CD4-positive, CD25-positive, alpha-beta regulatory T cell (primary cell): ENCODE measurements around the gene PHF19. TPM values are rescaled to one million over a fixed set of nuclear protein-coding genes. Genes with fewer than 3 reads are reported as not detected.

Source experiments
- ATAC-seq, 2 donors: fragments of 150-1000 bp; cut with Tn5 transposase; one replicate each; pipeline ENCODE4 v1.10.0; 2021; ENCODE audit warnings: low read depth in 2 of 2, moderate number of reproducible peaks in 2 of 2, moderate library complexity in 1 of 2
- DNase-seq, 3 donors: peaks; one replicate each; pipeline versions ENCODE4 v3.0.0 to v3.0.0-alpha.2; 2012 to 2022; ENCODE audit warnings: mixed read lengths in 1 of 3
- H3K27ac ChIP-seq: one replicate; pipeline ENCODE4 v1.7.0; 2013; ENCODE audit warnings: mild to moderate bottlenecking, low read length; ENCODE audit not compliant: insufficient read depth, poor library complexity, severe bottlenecking
- H3K27me3 ChIP-seq: one replicate; pipeline ENCODE4 v1.7.0; 2013; ENCODE audit warnings: low read length; ENCODE audit not compliant: control insufficient read depth, insufficient read depth
- H3K36me3 ChIP-seq: one replicate; pipeline ENCODE4 v1.7.0; 2013; ENCODE audit warnings: mild to moderate bottlenecking, low read length, moderate library complexity; ENCODE audit not compliant: control insufficient read depth, insufficient read depth
- H3K4me1 ChIP-seq: 2 replicates; pipeline ENCODE4 v1.7.0; 2013; ENCODE audit warnings: mild to moderate bottlenecking, low read length; ENCODE audit not compliant: insufficient read depth, control insufficient read depth, poor library complexity, severe bottlenecking
- H3K4me3 ChIP-seq: one replicate; pipeline ENCODE4 v1.7.0; 2013; ENCODE audit warnings: low read depth, mild to moderate bottlenecking, low read length, moderate library complexity
- H3K9me3 ChIP-seq, 2 experiments: 1 replicate in 1 of 2; 2 replicates in 1 of 2; pipeline ENCODE4 v1.7.0; 2013; ENCODE audit warnings: low read length in 2 of 2, mild to moderate bottlenecking in 1 of 2, moderate library complexity in 1 of 2; ENCODE audit not compliant: control insufficient read depth in 2 of 2
- H3K27ac Mint-ChIP-seq, 3 donors: one replicate each; pipeline ENCODE4 v1.8.0; 2020 to 2022; ENCODE audit warnings: mild to moderate bottlenecking in 3 of 3, mixed read lengths in 3 of 3, moderate library complexity in 2 of 3
- H3K27me3 Mint-ChIP-seq: one replicate; pipeline ENCODE4 v1.8.0; 2022; ENCODE audit warnings: mild to moderate bottlenecking, mixed read lengths
- H3K36me3 Mint-ChIP-seq: one replicate; pipeline ENCODE4 v1.8.0; 2020; ENCODE audit warnings: mixed read lengths
- H3K4me1 Mint-ChIP-seq, 4 donors: one replicate each; pipeline ENCODE4 v1.8.0; 2020 to 2022; ENCODE audit warnings: mixed read lengths in 4 of 4, mild to moderate bottlenecking in 1 of 4
- H3K4me3 Mint-ChIP-seq, 4 donors: one replicate each; pipeline ENCODE4 v1.8.0; 2020 to 2022; ENCODE audit warnings: mild to moderate bottlenecking in 4 of 4, mixed read lengths in 4 of 4, moderate library complexity in 3 of 4
- H3K9me3 Mint-ChIP-seq, 7 donors: one replicate each; pipeline ENCODE4 v1.8.0; 2020 to 2022; ENCODE audit warnings: mixed read lengths in 7 of 7, mild to moderate bottlenecking in 3 of 7, moderate library complexity in 2 of 7
- polyA plus RNA-seq, 4 donors: library from polyadenylated mRNA; unstranded; fragments of 300-500 nt; fragmentation: Illumina TruSeq; gene quantifications; one replicate each; pipeline ENCODE4 v1.2.3, GENCODE V29; 2021
- total RNA-seq: library from RNA; stranded (reverse); gene quantifications from one replicate; pipeline ENCODE4 v1.2.3, GENCODE V29; 2022

The PHF19 gene
- total and polyA plus RNA-seq, 5 donors from 2014 or later = 21.4 to 149 (median 40.0) TPM

GRCh38 chr9:120892748-120893610 lies 16.0 kb upstream of the PHF19 start:
- H3K36me3 ChIP-seq = no peaks in the 10 kb centered on the region
- peak overlapping the region; percentile 94 to 100 (median 100) for H3K27ac Mint-ChIP-seq
- DNase-seq (peak; percentile 65 to 93 (median 81)), ATAC-seq (peak; percentile 74 to 81)
- peaks cover 89% of the 10 kb centered on the region for H3K4me1 ChIP-seq
- H3K27me3 Mint-ChIP-seq = no peaks in the 10 kb centered on the region
- H3K9me3 ChIP-seq = no peaks in the 10 kb centered on the region
- H3K4me1 Mint-ChIP-seq = peaks cover 12 to 92% (median 62%) of the 10 kb centered on the region in 4 donors
- H3K9me3 Mint-ChIP-seq = no peaks in the 10 kb centered on the region
- H3K36me3 Mint-ChIP-seq = no peaks in the 10 kb centered on the region
- H3K4me3 ChIP-seq = peak overlapping the region; percentile 72
- peak overlapping the region; percentile 65 to 88 (median 82) for H3K4me3 Mint-ChIP-seq
- H3K27me3 ChIP-seq = no peaks in the 10 kb centered on the region
- peak overlapping the region; percentile 96 for H3K27ac ChIP-seq

- H3K27me3 ChIP-seq = no peaks in the 10 kb centered on the region
- ATAC-seq (no peak), DNase-seq (peak in 1 of 3 donors; percentile 60)
- Mint-ChIP-seq H3K4me1 (peaks cover 12 to 89% (median 60%) of the 10 kb centered on the region in 4 donors), H3K4me3 (peak overlapping the region; percentile 65 to 88 (median 82)), H3K36me3 (no peaks in the 10 kb centered on the region), H3K27me3 (no peaks in the 10 kb centered on the region), H3K27ac (peak overlapping the region; percentile 94 to 100 (median 100)), H3K9me3 (no peaks in the 10 kb centered on the region)
- no peaks in the 10 kb centered on the region for H3K9me3 ChIP-seq
- H3K36me3 ChIP-seq = no peaks in the 10 kb centered on the region
- peaks cover 84% of the 10 kb centered on the region for H3K4me1 ChIP-seq
- H3K27ac ChIP-seq = peak overlapping the region; percentile 96
- H3K4me3 ChIP-seq = peak overlapping the region; percentile 72
Measured at GRCh38 chr9:120891884-120892747, 15.1 kb upstream of the PHF19 start.

- Histone ChIP-seq H3K27ac (peak overlapping the region; percentile 96), H3K4me3 (peak overlapping the region; percentile 72), H3K36me3 (no peaks in the 10 kb centered on the region), H3K9me3 (no peaks in the 10 kb centered on the region), H3K4me1 (peaks cover 77% of the 10 kb centered on the region), H3K27me3 (no peaks in the 10 kb centered on the region)
- Mint-ChIP-seq H3K9me3 (no peaks in the 10 kb centered on the region), H3K36me3 (peaks cover under 1% of the 10 kb centered on the region), H3K4me3 (peak overlapping the region; percentile 65 to 88 (median 82)), H3K27me3 (no peaks in the 10 kb centered on the region), H3K27ac (peak overlapping the region; percentile 94 to 100 (median 100)), H3K4me1 (peaks cover 12 to 86% (median 54%) of the 10 kb centered on the region in 4 donors)
- peak; percentile 56 to 92 (median 59) for DNase-seq
- ATAC-seq = peak; percentile 68 to 70
Measured at GRCh38 chr9:120891245-120891883, 14.4 kb upstream of the PHF19 start.

- no peaks in the 10 kb centered on the region for H3K36me3 ChIP-seq
- peak overlapping the region; percentile 72 for H3K4me3 ChIP-seq
- no peaks in the 10 kb centered on the region for H3K9me3 ChIP-seq
- Mint-ChIP-seq H3K9me3 (no peaks in the 10 kb centered on the region), H3K4me3 (peak overlapping the region; percentile 65 to 92 (median 87)), H3K27ac (peak overlapping the region; percentile 94 to 100 (median 100)), H3K4me1 (peaks cover 12 to 86% (median 55%) of the 10 kb centered on the region in 4 donors), H3K27me3 (no peaks in the 10 kb centered on the region), H3K36me3 (peaks cover 6% of the 10 kb centered on the region)
- peak overlapping the region; percentile 96 for H3K27ac ChIP-seq
- peak; percentile 25 to 37 for ATAC-seq
- H3K27me3 ChIP-seq = no peaks in the 10 kb centered on the region
- H3K4me1 ChIP-seq = peaks cover 69% of the 10 kb centered on the region
- DNase-seq = peak in 2 of 3 donors; percentile 80 to 90
Measured at GRCh38 chr9:120890320-120891244, 13.6 kb upstream of the PHF19 start.

- H3K36me3 ChIP-seq = no peaks in the 10 kb centered on the region
- H3K4me3 Mint-ChIP-seq = peak overlapping the region; percentile 65 to 92 (median 87)
- H3K9me3 Mint-ChIP-seq = no peaks in the 10 kb centered on the region
- H3K4me1 ChIP-seq = peaks cover 61% of the 10 kb centered on the region
- H3K27ac Mint-ChIP-seq = peak overlapping the region; percentile 94 to 100 (median 100)
- peak overlapping the region; percentile 72 for H3K4me3 ChIP-seq
- H3K27me3 Mint-ChIP-seq = no peaks in the 10 kb centered on the region
- H3K36me3 Mint-ChIP-seq = peaks cover 6% of the 10 kb centered on the region
- DNase-seq (peak in 1 of 3 donors; percentile 50), ATAC-seq (no peak)
- peaks cover 12 to 80% (median 54%) of the 10 kb centered on the region in 4 donors for H3K4me1 Mint-ChIP-seq
- H3K27me3 ChIP-seq = no peaks in the 10 kb centered on the region
- peak overlapping the region; percentile 96 for H3K27ac ChIP-seq
- H3K9me3 ChIP-seq = no peaks in the 10 kb centered on the region
Measured at GRCh38 chr9:120889606-120890271, 12.8 kb upstream of the PHF19 start.

GRCh38 chr9:120888626-120889025 lies 11.6 kb upstream of the PHF19 start:
- ATAC-seq = no peak

More at GRCh38 chr9:120888626-120889025, 11.6 kb upstream of the PHF19 start:
- Mint-ChIP-seq H3K27ac (peak overlapping the region; percentile 94 to 100 (median 100)), H3K4me1 (peaks cover 12 to 80% (median 59%) of the 10 kb centered on the region in 4 donors), H3K4me3 (peak overlapping the region in 2 of 4 donors; percentile 24 to 26), H3K27me3 (no peaks in the 10 kb centered on the region), H3K36me3 (peaks cover 6% of the 10 kb centered on the region), H3K9me3 (no peaks in the 10 kb centered on the region)
- no peak for DNase-seq
- H3K4me1 ChIP-seq = peaks cover 50% of the 10 kb centered on the region
- H3K27me3 ChIP-seq = no peaks in the 10 kb centered on the region
- no peaks in the 10 kb centered on the region for H3K36me3 ChIP-seq
- H3K9me3 ChIP-seq = no peaks in the 10 kb centered on the region
- H3K4me3 ChIP-seq = no peak overlapping the region
- peak overlapping the region; percentile 96 for H3K27ac ChIP-seq
